HUES64 (cell line): Measurements from ENCODE around the gene PP2D1.
"Not testable (repeated sequence)": the region's sequence is repeated elsewhere in the genome, so short reads cannot be mapped to it uniquely, and the experiment has no call there.

ENCODE experiments used
- H3K27ac ChIP-seq: 2 replicates; pipeline ENCODE4 v1.7.0; 2013; ENCODE audit warnings: low read depth, low read length, inconsistent platforms
- H3K27me3 ChIP-seq: 2 replicates; pipeline ENCODE4 v1.6.1; 2013; ENCODE audit warnings: mild to moderate bottlenecking, low read length; ENCODE audit not compliant: insufficient read depth
- H3K36me3 ChIP-seq: 2 replicates; pipeline ENCODE4 v1.6.1; 2013; ENCODE audit warnings: mild to moderate bottlenecking, low read length; ENCODE audit not compliant: insufficient read depth
- H3K4me1 ChIP-seq: 2 replicates; pipeline ENCODE4 v1.6.1; 2013; ENCODE audit warnings: mild to moderate bottlenecking, low read length, moderate library complexity; ENCODE audit not compliant: insufficient read depth
- H3K4me3 ChIP-seq: 2 replicates; pipeline ENCODE4 v1.5.1; 2013; ENCODE audit warnings: mild to moderate bottlenecking, low read length, moderate library complexity
- H3K9ac ChIP-seq: 2 replicates; pipeline ENCODE4 v1.6.1; 2013; ENCODE audit warnings: mild to moderate bottlenecking, low read depth, low read length
- H3K9me3 ChIP-seq: 2 replicates; pipeline ENCODE4 v1.6.1; 2013; ENCODE audit warnings: low read depth, low read length; ENCODE audit not compliant: insufficient read depth
- WGBS: fragments of 150-250, 120-280 bp; methylation state at CpG from one replicate; pipeline ENCODE4 v1.1.7; 2013; ENCODE audit warnings: missing lambda C conversion rate; 5-methylcytosine and 5-hydroxymethylcytosine counted together

PP2D1 gene

DNA sequence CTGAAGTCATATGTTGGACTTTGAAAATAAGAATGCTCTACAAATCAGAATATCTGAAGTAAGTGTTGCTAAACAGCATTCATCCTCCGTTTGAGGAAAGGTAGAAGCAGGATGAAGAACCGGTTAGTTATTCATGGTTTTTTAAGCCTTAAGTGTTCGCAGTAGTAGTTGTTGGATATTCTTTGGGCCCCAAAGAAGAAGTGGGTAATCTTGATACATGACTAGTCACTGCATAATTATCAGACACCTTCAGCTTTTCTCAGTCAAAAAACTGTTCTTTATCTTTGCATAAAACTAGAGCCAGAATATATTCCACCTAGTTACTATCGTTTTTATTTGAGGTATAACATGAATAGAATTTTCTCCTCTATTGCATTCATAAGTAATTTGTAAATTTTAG, 51.4 kb downstream of the PP2D1 start:
- no peaks in the 10 kb centered on the region for H3K4me1 ChIP-seq
- no peaks in the 10 kb centered on the region for H3K9me3 ChIP-seq
- no peak overlapping the region for H3K27ac ChIP-seq
- 97% methylated on average over 3 of the region's 4 CpGs for WGBS
- H3K36me3 ChIP-seq, result peaks cover 52% of the 10 kb centered on the region
- no peaks in the 10 kb centered on the region for H3K27me3 ChIP-seq
- H3K4me3 ChIP-seq, result no peak overlapping the region
- H3K9ac ChIP-seq, result no peak overlapping the region

- Histone ChIP-seq H3K4me1 (no peaks in the 10 kb centered on the region), H3K36me3 (peaks cover 63% of the 10 kb centered on the region), H3K27ac (no peak overlapping the region), H3K4me3 (no peak overlapping the region), H3K9me3 (no peaks in the 10 kb centered on the region), H3K27me3 (no peaks in the 10 kb centered on the region), H3K9ac (no peak overlapping the region)
- 72% methylated on average over 4 of the region's 4 CpGs for WGBS
Observed at GRCh38 chr3:19959505-19959904, 52.6 kb downstream of the PP2D1 start.

DNA sequence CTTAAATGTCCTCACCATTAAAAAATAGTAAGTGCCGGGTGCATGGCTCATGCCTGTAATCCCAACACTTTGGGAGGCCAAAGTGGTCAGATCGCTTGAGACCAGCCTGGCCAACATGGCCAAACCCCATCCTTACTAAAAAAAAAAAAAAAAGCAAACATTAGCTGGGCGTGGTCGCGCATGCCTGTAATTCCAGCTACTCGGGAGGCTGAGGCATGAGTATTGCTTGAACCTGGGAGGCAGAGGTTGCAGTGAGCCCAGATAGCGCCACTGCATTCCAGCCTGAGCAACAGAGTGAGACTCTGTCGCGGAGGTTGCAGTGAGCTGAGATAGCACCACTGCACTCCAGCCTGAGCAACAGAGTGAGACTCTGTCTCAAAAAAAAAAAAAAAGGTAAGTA, 54.7 kb downstream of the PP2D1 start:
- H3K9me3 ChIP-seq, H3K27me3 ChIP-seq, H3K27ac ChIP-seq, H3K4me3 ChIP-seq, H3K9ac ChIP-seq, H3K4me1 ChIP-seq: not testable (repeated sequence)
- 97% methylated on average over 9 of the region's 9 CpGs for WGBS
- peaks cover 83% of the 10 kb centered on the region for H3K36me3 ChIP-seq

DNA sequence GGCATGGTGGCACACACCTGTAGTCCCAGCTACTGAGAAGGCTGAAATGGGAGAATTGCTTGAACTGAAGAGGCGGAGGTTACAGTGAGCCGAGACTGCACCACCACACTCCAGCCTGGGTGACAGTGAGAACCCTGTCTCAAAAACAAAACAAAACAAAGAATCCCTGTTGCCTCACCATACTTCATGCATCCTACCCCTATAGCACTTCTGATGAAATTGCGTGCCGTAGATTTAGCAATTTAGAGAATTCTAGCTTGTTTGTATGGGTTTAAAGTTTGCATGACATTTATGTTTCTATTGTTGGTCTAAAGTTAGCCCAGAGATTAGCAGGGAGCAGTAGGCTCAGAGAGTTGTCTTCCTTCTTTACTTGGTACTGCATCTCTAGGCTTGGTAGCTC, 57.4 kb downstream of the PP2D1 start:
- Histone ChIP-seq H3K4me1 (peaks cover 9% of the 10 kb centered on the region; the same call in 1 of the 2 replicates), H3K36me3 (peaks cover 81% of the 10 kb centered on the region), H3K27me3 (no peaks in the 10 kb centered on the region), H3K4me3 (no peak overlapping the region), H3K9me3 (no peaks in the 10 kb centered on the region), H3K27ac (no peak overlapping the region), H3K9ac (no peak overlapping the region)
- 100% methylated on average over 4 of the region's 4 CpGs for WGBS

DNA sequence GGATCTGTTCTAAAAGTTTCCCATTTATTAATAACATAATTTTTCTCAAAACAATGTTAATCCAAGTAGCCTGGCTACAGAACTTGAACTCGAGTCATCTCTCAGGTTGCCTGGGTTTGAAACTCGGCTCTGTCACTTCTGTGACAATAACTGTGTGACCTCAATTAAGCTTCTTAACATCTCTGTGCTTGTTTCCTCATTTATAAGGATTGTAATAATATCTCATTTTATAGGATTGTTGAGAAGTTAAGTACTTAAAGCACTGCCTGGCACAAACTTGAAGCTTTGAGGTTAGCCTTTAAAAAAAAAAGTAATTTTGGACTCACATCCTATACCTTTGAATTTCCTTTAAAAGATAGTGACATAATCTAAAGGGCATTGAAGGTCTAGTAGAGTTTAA, 61.7 kb downstream of the PP2D1 start:
- 92% methylated on average over 2 of the region's 2 CpGs for WGBS
- Histone ChIP-seq H3K4me3 (no peak overlapping the region), H3K9ac (no peak overlapping the region), H3K4me1 (peaks cover 29% of the 10 kb centered on the region), H3K36me3 (peaks cover 49% of the 10 kb centered on the region), H3K9me3 (no peaks in the 10 kb centered on the region), H3K27ac (no peak overlapping the region), H3K27me3 (no peaks in the 10 kb centered on the region)

- peak overlapping the region; percentile 85 for H3K9ac ChIP-seq
- peaks cover 29% of the 10 kb centered on the region for H3K4me1 ChIP-seq
- H3K36me3 ChIP-seq, result peaks cover 28% of the 10 kb centered on the region
- peak overlapping the region; percentile 95; the same call in 1 of the 2 replicates for H3K27ac ChIP-seq
- H3K9me3 ChIP-seq, result no peaks in the 10 kb centered on the region
- no peaks in the 10 kb centered on the region for H3K27me3 ChIP-seq
- WGBS, result 0% methylated on average over 2 of the region's 2 CpGs
- peak overlapping the region; percentile 93 for H3K4me3 ChIP-seq
Observed at GRCh38 chr3:19948226-19948591, 63.9 kb downstream of the PP2D1 start.

DNA sequence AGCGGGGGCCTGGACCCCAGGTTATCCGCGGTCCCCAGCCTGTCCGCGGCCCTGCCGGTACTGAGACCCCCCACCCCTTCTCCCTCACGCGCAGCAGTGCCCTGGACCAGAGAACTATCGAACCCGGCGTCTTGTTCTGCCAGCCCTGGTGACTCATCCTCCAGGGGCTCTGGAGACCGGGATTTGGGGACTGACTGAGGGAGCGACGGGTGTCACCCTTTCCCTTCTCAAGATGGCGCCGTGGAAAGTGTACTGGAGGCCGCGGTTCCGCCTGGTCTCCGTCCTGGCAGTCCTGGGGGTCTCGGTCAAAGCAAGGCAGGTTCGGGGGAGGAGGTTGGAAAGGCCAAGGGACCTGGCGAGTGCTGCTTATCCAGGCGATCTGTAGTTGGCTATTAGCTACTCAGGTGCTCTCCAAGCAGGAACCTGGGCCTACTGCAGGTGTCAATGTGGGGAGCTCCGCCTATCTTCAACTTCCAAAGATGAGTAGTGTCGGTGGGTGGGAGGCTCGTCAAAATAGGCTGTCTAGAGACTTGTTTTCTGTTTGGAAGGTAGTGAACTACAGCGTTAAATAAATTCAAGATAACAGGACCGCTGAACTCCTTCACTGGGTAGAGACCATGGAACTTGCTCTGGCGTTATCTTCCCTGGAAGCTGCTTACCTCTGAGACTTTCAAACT, 64.4 kb downstream of the PP2D1 start:
- WGBS, result under 1% methylated on average over 30 of the region's 30 CpGs
- Histone ChIP-seq H3K4me3 (peak overlapping the region; percentile 93), H3K27me3 (no peaks in the 10 kb centered on the region), H3K4me1 (peaks cover 29% of the 10 kb centered on the region), H3K36me3 (peaks cover 23% of the 10 kb centered on the region), H3K9ac (peak overlapping the region; percentile 85), H3K27ac (peak overlapping the region; percentile 95), H3K9me3 (no peaks in the 10 kb centered on the region)

GRCh38 chr3:19946832-19947548, 65.1 kb downstream of the PP2D1 start, which contains the start of gene RAB5A:
Gene RAB5A (plus strand): TSS chr3:19947097. CDS start chr3:19950899, 3,802 bp downstream.
- H3K36me3 ChIP-seq, result peaks cover 16% of the 10 kb centered on the region
- peak within 1 kb of the TSS; percentile 93 for H3K4me3 ChIP-seq
- peak within 1 kb of the TSS; percentile 95 for H3K9ac ChIP-seq
- H3K4me1 ChIP-seq, result peaks cover 29% of the 10 kb centered on the region
- no peaks in the 10 kb centered on the region for H3K27me3 ChIP-seq
- no peaks in the 10 kb centered on the region for H3K9me3 ChIP-seq
- peak within 1 kb of the TSS; percentile 95 for H3K27ac ChIP-seq
- WGBS, result under 1% methylated on average over 73 of the region's 73 CpGs

GRCh38 chr3:19945969-19946831, 65.9 kb downstream of the PP2D1 start:
- Histone ChIP-seq H3K27me3 (no peaks in the 10 kb centered on the region), H3K36me3 (peaks cover 8% of the 10 kb centered on the region), H3K9ac (peak overlapping the region; percentile 95), H3K4me1 (peaks cover 29% of the 10 kb centered on the region), H3K27ac (peak overlapping the region; percentile 95), H3K4me3 (peak overlapping the region; percentile 93), H3K9me3 (no peaks in the 10 kb centered on the region)
- 72% methylated on average over 23 of the region's 26 CpGs for WGBS

DNA sequence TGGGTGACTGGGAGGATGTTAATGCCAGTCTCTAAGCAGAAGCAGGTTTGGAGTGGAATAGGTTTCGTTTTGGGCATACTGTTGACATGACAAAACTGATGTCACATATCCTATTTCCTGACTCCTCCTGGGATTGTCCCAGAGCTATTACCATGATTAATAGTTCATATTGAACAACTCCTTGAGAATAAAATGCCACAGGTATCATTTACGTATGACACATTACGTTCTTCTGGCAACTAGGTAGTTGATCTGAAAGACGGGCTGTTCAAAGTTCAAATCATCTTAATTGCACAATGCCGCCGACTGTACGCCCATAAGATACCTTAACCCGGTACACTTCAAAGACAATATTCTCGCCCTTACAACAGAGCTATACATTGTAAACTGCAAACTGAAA, 66.5 kb downstream of the PP2D1 start:
- peaks cover 26% of the 10 kb centered on the region for H3K4me1 ChIP-seq
- H3K9me3 ChIP-seq, result no peaks in the 10 kb centered on the region
- no peak overlapping the region for H3K9ac ChIP-seq
- H3K27me3 ChIP-seq, result no peaks in the 10 kb centered on the region
- H3K36me3 ChIP-seq, result peaks cover 2% of the 10 kb centered on the region; the same call in 1 of the 2 replicates
- no peak overlapping the region for H3K27ac ChIP-seq
- WGBS, result 98% methylated on average over 9 of the region's 9 CpGs
- H3K4me3 ChIP-seq, result peak overlapping the region; percentile 93; the same call in 1 of the 2 replicates

- no peaks in the 10 kb centered on the region for H3K4me1 ChIP-seq
- WGBS, result 97% methylated on average over 1 of the region's 1 CpG
- H3K27me3 ChIP-seq, result no peaks in the 10 kb centered on the region
- H3K9ac ChIP-seq, result no peak overlapping the region
- no peak overlapping the region for H3K4me3 ChIP-seq
- no peaks in the 10 kb centered on the region for H3K36me3 ChIP-seq
- no peak overlapping the region for H3K27ac ChIP-seq
- H3K9me3 ChIP-seq, result no peaks in the 10 kb centered on the region
Observed at GRCh38 chr3:19940643-19941042, 71.4 kb downstream of the PP2D1 start.
